NOMO-1 (cell line): Measurements from ENCODE around the gene PCDHA5.

Experiments used
- DNase-seq, 2 experiments: peaks; one replicate each; lab custom pipeline; 2025; ENCODE audit not compliant: unreplicated experiment in 2 of 2; lab: John Stamatoyannopoulos, UW

PCDHA5 gene

GRCh38 chr5:140857987-140858240, 36.5 kb downstream of the PCDHA5 start:
- no peak for DNase-seq

GRCh38 chr5:140862441-140863295, 41.3 kb downstream of the PCDHA5 start:
- no peak for DNase-seq

DNA sequence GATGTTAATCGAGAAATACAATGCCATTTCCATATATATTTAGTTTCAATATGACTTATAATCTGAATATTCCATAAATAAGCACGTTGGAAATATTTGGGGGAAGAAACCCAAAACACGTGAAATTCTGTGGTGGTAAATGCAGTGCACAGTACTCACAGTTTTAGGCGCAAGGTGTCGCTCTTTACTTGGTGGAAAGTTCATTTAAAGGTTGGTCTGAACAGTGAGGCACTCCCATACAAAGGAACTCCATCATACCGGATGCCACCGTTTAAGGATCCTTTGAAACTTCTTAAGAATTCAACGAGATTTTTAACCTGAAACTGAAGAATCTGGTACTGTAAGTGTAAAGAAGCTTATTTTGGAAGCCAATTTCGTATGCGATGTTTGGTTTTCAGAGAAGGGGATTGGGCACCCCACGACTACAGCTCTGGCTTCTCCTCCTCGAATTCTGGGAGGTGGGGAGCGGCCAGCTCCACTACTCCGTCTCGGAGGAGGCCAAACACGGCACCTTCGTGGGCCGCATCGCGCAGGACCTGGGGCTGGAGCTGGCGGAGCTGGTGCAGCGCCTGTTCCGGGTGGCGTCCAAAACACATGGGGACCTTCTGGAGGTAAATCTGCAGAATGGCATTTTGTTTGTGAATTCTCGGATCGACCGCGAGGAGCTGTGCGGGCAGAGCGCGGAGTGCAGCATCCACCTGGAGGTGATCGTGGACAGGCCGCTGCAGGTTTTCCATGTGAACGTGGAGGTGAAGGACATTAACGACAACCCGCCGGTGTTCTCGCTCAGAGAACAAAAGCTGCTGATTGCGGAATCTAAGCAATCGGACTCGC, 47.5 kb downstream of the PCDHA5 start, which contains the start of gene PCDHA11:
Gene PCDHA11, plus strand, starts transcription at position 237 of the 834 bp plus-strand sequence. Its CDS starts 147 bp downstream, at position 384.
- no peak for DNase-seq

- no peak for DNase-seq
These were observed 48.1 kb downstream of the PCDHA5 start for GRCh38 chr5:140869555-140869886.

GRCh38 chr5:140870221-140871201, 49.1 kb downstream of the PCDHA5 start:
- DNase-seq: no peak
